ES-I3 (cell line): ENCODE results near the gene SUFU.
A peak's percentile ranks its signal among the peaks of the same experiment; 100 is the strongest.
"Not testable (repeated sequence)": the region's sequence is repeated elsewhere in the genome, so short reads cannot be mapped to it uniquely, and the experiment has no call there.

Experiments
- H3K36me3 ChIP-seq: 2 replicates; pipeline ENCODE4 v1.6.1; 2013; ENCODE audit warnings: mild to moderate bottlenecking, low read length, control low read depth, moderate library complexity; ENCODE audit not compliant: insufficient read depth
- H3K4me1 ChIP-seq: 2 replicates; pipeline ENCODE4 v1.6.1; 2013; ENCODE audit warnings: mild to moderate bottlenecking, control low read depth, low read length; ENCODE audit not compliant: insufficient read depth
- H3K9ac ChIP-seq: 2 replicates; pipeline ENCODE4 v1.6.1; 2013; ENCODE audit warnings: low read depth, mild to moderate bottlenecking, low read length, moderate library complexity
- H3K9me3 ChIP-seq: 2 replicates; pipeline ENCODE4 v1.6.1; 2013; ENCODE audit warnings: mild to moderate bottlenecking, low read length, moderate library complexity; ENCODE audit not compliant: control insufficient read depth, insufficient read depth

SUFU gene

DNA sequence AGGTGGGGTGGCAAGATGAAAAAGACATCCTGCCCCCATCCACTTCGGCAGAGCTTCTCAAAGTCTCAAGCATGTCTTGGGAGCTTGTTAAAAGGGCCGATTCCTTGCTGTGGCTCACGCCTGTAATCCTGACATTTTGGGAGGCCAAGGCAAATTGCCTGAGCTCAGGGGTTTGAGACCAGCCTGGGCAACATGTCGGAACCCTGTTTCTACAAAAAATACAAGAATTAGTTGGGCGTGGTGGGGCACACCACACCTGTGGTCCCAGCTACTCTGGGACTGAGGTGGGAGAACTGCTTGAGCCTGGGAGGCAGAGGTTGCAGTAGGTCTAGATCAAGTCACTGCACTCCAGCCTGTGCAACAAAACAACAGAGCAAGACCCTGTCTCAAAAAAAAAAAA lies 155.0 kb downstream of the SUFU start:
- H3K9me3 ChIP-seq, result no peaks in the 10 kb centered on the region
- no peak overlapping the region for H3K9ac ChIP-seq
- peaks cover 8% of the 10 kb centered on the region; the same call in 1 of the 2 replicates for H3K36me3 ChIP-seq
- H3K4me1 ChIP-seq, result peaks cover 20% of the 10 kb centered on the region

DNA sequence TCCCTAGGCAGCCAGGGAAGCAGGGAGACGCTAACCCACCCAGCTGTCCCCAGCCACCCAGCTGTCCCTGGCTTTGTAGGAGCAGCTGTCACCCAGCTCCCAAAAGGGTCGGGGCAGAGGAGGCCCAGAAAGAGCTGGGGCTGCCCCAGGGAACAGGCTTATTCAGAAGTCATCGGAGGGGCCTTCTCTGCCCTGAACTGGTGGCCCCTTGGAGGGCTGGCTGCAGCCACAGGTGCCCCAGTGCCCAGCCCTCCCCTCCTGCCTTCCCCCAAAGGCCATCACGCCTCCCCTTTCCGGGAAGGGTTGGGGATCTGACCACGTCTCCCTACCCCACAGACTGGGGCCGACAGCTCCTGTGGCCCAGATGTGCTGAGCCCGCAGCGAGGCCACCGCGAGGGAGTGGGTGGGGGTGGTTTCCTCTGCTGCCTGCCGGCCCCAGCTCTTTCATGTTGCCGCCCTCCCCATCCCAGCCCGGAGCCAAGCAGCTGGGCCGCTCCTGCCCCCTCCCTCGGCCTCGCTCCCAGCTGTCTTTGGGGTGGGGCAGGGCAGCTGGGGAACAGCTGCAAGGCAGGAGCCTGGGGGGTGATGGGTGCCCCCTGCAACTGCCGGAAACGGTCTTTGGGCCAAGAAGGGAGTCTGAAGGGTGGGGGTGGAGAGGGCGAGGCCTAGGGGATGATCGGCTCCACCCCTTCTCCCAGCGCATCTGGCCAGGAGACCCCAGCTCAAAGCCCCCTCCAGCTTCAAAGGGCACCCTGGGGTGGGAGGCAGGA lies 157.3 kb downstream of the SUFU start:
- H3K4me1 ChIP-seq, result peaks cover 20% of the 10 kb centered on the region
- H3K9ac ChIP-seq, result peak overlapping the region; percentile 22; the same call in 1 of the 2 replicates
- 0 out of 2 replicates have a peak, but pooled peaks cover 5% of the 10 kb centered on the region for H3K36me3 ChIP-seq
- no peaks in the 10 kb centered on the region for H3K9me3 ChIP-seq

DNA sequence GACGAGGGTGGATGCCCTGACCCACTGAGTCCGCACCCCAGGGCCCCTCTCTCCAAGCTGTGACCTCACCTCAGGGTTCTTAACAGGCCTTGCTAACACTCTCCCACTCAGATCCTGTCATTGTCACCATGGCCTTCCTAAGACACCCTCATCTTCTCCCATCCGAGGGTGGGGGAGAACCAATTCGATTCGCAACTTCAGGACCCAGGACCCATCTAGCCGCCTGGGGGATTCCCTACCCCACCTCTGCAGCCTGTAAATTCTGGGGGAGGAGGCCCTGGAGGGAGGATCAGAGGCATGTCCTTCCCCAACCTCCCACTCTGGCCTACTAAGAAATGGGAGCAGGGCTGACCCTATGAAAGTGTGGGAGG lies 157.9 kb downstream of the SUFU start:
- Histone ChIP-seq H3K9me3 (no peaks in the 10 kb centered on the region), H3K9ac (no peak overlapping the region), H3K36me3 (no peaks in the 10 kb centered on the region), H3K4me1 (peaks cover 20% of the 10 kb centered on the region)

DNA sequence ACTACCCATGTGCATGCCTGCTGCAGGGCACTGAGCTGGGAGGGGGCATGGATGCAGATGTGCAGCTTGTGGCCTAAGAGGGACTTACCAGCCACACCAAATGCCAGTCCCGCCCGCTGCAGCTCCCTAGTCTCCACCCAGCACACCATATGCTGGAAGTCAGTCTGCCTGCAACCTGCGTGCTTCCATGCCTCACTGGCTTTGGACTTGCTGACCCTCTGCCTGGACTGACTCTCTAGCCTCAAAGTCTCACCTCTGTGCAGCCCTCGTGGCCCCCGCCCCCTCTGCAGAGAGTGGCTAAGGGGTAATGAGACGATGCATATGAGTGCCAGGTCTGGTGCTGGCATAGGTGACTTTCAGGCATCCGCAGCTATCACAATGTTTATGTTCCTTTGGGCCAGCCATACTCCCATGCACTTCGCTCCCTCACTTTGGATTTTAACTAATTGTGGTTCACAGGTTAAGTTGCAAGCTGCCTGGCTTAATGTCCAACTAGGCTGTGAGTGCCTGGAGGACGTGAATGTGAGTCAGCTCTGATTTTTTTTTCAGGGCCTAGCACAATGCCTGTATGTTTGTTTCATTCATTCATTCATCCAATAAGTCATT lies 162.2 kb downstream of the SUFU start:
- Histone ChIP-seq H3K4me1 (peaks cover 26% of the 10 kb centered on the region; the same call in 1 of the 2 replicates), H3K36me3 (no peaks in the 10 kb centered on the region), H3K9ac (no peak overlapping the region), H3K9me3 (no peaks in the 10 kb centered on the region)

DNA sequence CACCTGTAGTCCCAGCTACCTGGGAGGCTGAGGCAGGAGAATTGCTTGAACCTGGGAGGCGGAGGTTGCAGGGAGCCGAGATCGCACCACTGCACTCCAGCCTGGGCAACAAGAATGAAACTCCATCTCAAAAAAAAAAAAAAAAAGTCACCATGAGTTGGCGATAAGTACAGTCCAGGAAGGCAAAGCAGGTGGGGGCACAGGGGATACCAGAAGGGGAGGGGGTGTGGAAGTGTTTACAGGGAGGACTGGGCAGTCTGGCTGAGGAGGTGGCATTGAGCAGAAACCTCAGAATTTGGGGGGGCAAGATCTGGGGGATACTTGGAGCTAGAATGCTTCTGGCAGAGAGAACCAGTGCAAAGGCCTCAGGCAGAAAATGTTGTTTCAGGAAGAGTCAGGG lies 163.6 kb downstream of the SUFU start:
- H3K9ac ChIP-seq, H3K36me3 ChIP-seq, H3K9me3 ChIP-seq: not testable (repeated sequence)
- peaks cover 21% of the 10 kb centered on the region; the same call in 1 of the 2 replicates for H3K4me1 ChIP-seq

DNA sequence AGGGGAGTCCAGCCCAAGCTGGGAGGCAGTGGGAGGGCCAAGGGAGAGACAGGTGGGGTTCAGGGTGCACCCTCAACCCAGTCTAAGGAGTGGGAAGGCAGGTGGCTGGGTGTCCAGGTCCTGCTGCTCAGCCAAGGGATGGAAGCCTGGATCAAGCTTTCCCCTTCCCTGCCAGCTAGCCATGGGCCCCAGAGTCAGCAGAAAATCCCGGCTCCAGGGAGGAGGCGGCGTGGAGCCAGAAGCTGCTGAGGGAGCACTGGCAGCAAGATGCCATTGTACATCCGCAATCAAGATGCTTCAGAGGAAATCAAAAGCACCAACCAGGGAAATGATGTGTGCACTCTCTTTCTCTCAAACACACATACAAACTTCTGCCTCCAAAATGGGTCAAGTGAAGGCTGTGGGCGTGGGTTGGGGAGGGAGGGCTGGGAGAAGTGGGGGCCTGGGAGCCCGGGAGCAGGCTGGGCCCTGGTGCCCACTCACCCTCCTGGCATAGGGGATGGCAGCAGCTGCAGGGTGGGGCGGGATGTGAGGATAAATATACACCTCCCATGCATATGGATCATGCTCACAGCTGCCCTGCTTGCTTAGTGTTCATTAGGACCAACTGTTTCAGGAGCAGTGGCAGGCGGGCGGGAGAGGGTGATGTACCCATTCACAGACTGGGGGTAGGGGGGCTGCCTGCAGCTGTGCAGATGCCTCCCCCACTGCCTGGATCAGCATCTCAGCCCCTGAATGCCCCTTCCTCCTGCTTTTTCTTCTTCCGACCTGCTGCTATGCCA lies 164.7 kb downstream of the SUFU start:
- Histone ChIP-seq H3K36me3 (no peaks in the 10 kb centered on the region), H3K4me1 (peaks cover 26% of the 10 kb centered on the region; the same call in 1 of the 2 replicates), H3K9me3 (no peaks in the 10 kb centered on the region), H3K9ac (no peak overlapping the region)

DNA sequence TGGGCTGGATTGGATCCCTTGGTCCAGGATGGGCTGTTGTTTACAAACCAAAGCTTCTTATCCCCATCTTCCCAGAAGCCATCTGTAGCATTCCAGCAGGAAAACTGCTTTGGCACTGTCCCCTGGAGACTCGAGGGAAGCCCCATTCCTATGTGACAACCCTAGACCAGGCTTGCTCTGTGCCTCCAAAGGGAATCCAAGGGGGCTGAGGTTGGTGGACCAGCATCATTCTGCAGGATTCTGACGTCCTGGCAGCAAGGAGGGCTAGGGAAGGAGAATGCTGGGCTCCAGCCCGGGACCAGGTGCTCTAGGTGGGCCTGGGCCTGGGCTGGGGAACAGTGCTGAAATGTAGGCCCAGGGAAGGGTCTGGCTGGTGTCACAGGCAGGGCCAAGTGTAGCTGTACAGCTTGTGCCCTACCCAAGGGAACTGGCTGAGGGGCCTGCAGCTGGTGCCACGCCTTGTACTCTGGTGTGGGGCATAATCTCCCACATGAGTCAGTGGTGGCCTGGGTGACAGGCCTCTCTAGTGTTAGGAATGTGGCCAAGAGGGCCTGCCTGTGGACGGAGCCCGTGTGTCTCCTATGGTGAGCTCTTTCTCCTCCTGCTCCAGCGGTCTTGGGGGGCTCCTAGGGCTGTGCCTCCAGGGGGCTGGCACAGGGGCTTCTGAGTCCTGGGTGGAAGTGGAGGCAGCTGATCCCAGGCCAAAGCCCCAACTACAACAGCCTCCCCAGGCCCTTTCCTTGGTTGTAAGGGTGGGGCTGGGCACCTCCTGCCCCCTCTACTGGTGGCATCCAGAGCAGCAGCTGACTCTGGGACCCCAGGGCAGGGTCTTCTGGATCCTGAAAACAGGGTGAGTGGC lies 165.7 kb downstream of the SUFU start:
- no peaks in the 10 kb centered on the region for H3K9me3 ChIP-seq
- H3K9ac ChIP-seq, result no peak overlapping the region
- no peaks in the 10 kb centered on the region for H3K36me3 ChIP-seq
- H3K4me1 ChIP-seq, result peaks cover 33% of the 10 kb centered on the region; the same call in 1 of the 2 replicates

DNA sequence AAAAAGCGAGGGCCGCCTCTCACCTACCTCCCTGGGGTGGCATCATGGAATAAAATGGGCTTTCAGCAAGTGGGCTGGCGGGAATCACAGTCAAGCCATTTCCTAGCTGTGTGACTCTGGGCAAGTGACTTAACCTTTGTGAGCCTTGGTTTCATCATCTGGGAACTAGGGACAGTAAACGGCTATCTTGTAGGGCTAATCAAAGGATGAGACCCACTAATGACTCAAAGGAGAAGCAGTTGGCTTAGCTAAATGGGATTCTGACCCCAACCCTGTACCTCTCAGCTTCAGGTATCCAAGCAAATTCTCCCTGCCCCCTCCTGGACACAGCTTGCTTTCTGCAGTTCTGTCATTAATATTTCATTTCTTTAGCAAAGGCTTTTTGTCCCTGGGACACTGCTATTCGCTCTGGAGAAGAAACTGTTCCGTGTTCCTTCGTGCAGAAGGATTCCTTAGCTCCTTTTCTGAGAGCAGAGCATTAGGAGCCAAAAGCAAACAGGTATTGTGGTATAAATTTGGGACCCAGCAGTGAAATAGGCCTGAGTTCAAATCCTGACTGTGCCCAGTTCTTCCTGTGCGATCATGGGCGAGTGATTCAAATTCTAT lies 166.4 kb downstream of the SUFU start:
- Histone ChIP-seq H3K36me3 (no peaks in the 10 kb centered on the region), H3K9ac (no peak overlapping the region), H3K9me3 (no peaks in the 10 kb centered on the region), H3K4me1 (peaks cover 40% of the 10 kb centered on the region)

DNA sequence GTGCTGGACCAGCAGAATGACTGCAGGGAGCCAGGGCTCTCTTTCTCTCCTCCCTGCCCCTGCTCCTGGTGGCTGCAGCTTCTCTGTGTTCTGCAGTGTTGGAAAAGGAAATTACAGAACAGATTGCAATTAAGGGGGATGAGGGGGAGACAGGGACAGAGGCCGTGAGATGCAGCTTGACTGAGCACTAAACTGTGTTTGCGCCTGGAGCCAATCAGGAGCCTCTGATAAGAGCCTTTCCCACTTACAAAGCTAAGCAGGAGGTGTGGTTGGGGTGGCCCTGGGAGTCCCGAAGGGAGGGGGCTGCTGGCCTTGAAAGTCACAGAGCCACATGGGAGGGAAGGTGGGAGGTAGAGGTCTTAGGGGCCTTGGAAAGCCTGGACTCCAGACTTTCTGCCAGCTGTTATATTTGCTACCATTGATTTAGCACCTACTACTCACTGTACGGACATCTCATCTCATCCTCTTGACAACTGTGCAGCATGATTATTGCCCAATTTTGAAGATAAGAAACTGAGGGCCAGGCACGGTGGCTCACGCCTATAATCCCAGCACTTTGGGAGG lies 167.2 kb downstream of the SUFU start:
- no peak overlapping the region for H3K9ac ChIP-seq

DNA sequence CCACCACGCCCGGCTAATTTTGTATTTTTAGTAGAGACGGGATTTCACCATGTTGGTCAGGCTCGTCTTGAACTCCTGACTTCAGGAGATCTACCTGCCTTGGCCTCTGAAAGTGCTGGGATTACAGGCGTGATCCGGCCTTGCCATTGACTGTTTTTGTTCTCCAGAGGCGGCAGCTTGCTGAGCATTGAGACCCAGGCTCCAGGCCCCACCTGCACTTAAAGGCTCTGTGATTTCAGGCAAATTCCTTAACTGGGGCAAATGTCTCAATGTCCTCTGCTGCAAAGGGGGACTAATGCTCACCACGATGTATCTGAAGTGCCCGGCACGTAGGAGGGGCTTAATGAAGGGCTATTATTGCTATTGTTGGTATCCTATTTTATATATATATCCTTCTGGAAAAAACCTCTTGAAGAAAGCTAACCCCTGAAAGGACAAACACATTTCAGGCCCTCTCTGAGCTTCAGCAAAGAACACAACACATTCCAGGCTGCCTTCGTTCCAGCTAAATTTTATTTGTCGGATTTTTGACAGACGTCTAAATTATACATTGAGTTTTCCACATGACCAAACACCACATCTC lies 169.6 kb downstream of the SUFU start:
- H3K4me1 ChIP-seq, result peaks cover 63% of the 10 kb centered on the region
- H3K9me3 ChIP-seq, result no peaks in the 10 kb centered on the region
- peak overlapping the region; percentile 25; the same call in 1 of the 2 replicates for H3K9ac ChIP-seq
- no peaks in the 10 kb centered on the region for H3K36me3 ChIP-seq

More for the DNA sequence above, 167.2 kb downstream of the SUFU start:
- Histone ChIP-seq H3K4me1 (peaks cover 48% of the 10 kb centered on the region), H3K36me3 (no peaks in the 10 kb centered on the region), H3K9me3 (no peaks in the 10 kb centered on the region)

DNA sequence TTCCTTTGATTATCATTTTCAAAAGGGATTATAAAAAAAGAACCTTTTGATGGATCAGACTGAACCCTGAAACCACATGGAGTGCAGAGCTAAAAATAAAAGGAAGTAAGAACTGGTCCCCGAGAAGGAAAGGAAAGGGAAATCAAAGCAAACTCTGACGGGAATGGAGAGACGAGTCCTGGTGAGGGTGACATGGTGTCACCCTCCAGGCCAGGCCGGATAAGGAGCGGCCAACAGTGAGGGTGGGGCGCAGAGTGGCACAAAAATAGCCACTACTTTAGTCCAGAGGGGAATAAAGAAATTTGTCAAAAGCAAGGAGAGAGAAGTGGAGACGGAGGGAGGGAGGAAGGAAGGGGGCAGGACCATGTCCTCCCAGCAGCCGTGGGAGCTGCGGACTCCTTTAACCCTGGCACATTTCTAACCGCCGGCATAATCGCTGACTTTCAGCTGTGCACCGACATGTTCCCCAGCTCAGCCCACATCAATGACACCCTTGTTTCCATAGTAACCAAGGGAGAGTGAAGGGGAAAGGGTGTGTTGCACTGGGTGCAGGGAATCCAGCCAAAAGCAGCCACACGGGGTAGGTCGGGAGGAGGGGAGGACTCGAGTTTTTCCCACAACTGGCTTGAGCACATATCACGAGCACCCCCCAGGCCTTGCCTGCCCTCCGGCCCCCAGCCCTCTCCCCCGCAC lies 170.2 kb downstream of the SUFU start:
- Histone ChIP-seq H3K36me3 (no peaks in the 10 kb centered on the region), H3K9ac (peak overlapping the region; percentile 25; the same call in 1 of the 2 replicates), H3K4me1 (peaks cover 67% of the 10 kb centered on the region), H3K9me3 (no peaks in the 10 kb centered on the region)

DNA sequence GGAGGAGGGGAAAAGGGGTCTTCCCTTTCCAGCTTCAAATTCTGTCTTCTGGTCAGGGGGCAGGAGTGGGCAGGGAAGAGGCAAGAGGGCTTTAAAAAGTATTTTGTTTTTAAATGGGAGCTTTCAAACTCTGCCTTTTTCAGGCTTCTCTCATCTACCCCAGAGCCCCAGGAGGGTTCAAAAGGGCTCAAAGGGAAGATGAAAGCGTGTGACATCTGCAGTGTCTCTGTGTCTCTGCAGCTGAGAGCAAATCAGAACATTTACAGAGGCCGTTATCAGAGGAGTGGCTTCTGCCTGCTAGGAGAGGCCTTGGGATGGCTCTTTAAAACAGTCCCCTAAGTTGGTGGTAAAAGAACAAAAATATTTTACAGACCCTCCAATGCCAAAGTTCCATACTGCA lies 170.8 kb downstream of the SUFU start:
- H3K9ac ChIP-seq, result 0 out of 2 replicates have a peak overlapping the region, but pooled peaks have one; percentile 2
- peaks cover 70% of the 10 kb centered on the region for H3K4me1 ChIP-seq
- no peaks in the 10 kb centered on the region for H3K36me3 ChIP-seq
- H3K9me3 ChIP-seq, result no peaks in the 10 kb centered on the region
